Left kidney (tissue), 2 donors: ENCODE measurements around the gene EPAS1. TPM values are rescaled to one million over a fixed set of nuclear protein-coding genes. Genes with fewer than 3 reads are reported as not detected.
"Not testable (repeated sequence)": the region's sequence is repeated elsewhere in the genome, so short reads cannot be mapped to it uniquely, and the experiment has no call there.

Experiments used
- DNase-seq: peaks from one replicate; pipeline ENCODE4 v3.0.0-alpha.2; 2013
- polyA plus RNA-seq: library from polyadenylated mRNA; unstranded; fragments of 120-200 nt; gene quantifications from one replicate; pipeline ENCODE4 v1.2.1, GENCODE V29; 2013; ENCODE audit not compliant: insufficient read length

Gene EPAS1
- polyA plus RNA-seq, 1 donor, result 40.7 TPM

- DNase-seq, result no peak
Measured at GRCh38 chr2:46383113-46383395, 85.8 kb downstream of the EPAS1 start.

- DNase-seq, result no peak
Measured at GRCh38 chr2:46383784-46384456, 86.7 kb downstream of the EPAS1 start.

- DNase-seq, result no peak
Measured at GRCh38 chr2:46384457-46384815, 87.2 kb downstream of the EPAS1 start.

GRCh38 chr2:46385786-46386577, 88.8 kb downstream of the EPAS1 start:
- DNase-seq, result no peak

GRCh38 chr2:46386763-46387162, 89.6 kb downstream of the EPAS1 start:
- DNase-seq, result no peak

GRCh38 chr2:46387292-46387691, 90.1 kb downstream of the EPAS1 start:
- no peak for DNase-seq

GRCh38 chr2:46387886-46388515, 90.8 kb downstream of the EPAS1 start:
- no peak for DNase-seq

GRCh38 chr2:46388881-46389280, 91.7 kb downstream of the EPAS1 start:
- DNase-seq, result no peak

- DNase-seq, result no peak
Measured at GRCh38 chr2:46389417-46389916, 92.3 kb downstream of the EPAS1 start.

GRCh38 chr2:46390036-46390435, 92.8 kb downstream of the EPAS1 start:
- DNase-seq, result no peak

GRCh38 chr2:46390901-46391395, 93.7 kb downstream of the EPAS1 start:
- no peak for DNase-seq

- no peak for DNase-seq
Measured at GRCh38 chr2:46392561-46393346, 95.5 kb downstream of the EPAS1 start.

- DNase-seq, result no peak
Measured at GRCh38 chr2:46393347-46393820, 96.2 kb downstream of the EPAS1 start.

GRCh38 chr2:46393865-46394264, 96.7 kb downstream of the EPAS1 start:
- no peak for DNase-seq

GRCh38 chr2:46394649-46395510, 97.7 kb downstream of the EPAS1 start:
- no peak for DNase-seq

GRCh38 chr2:46395730-46396129, 98.5 kb downstream of the EPAS1 start:
- not testable (repeated sequence) for DNase-seq

GRCh38 chr2:46400016-46400415, 102.8 kb downstream of the EPAS1 start:
- no peak for DNase-seq

- DNase-seq, result no peak
Measured at GRCh38 chr2:46402874-46403273, 105.7 kb downstream of the EPAS1 start.

GRCh38 chr2:46404181-46404759, 107.1 kb downstream of the EPAS1 start:
- DNase-seq, result no peak

GRCh38 chr2:46407852-46408455, 110.7 kb downstream of the EPAS1 start:
- DNase-seq, result no peak
